ENCODE results near the gene FARSB.

- no peak for TF ChIP-seq GATA2 (IDR thresholded peaks at IDR 0.05; ENCODE audit: low read depth, low read length)
- TF ChIP-seq GATA3 (IDR thresholded peaks at IDR 0.05; ENCODE audit: low read depth, low read length): no peak
Measured at GRCh38 chr2:222689322-222689721, 33.4 kb upstream of the FARSB start.
